DND-41 (cell line): Measurements from ENCODE around the gene CDH20.

Source experiments
- CTCF ChIP-seq: IDR thresholded peaks from 2 replicates; pipeline ENCODE4 v1.5.1; 2012; ENCODE audit warnings: borderline replicate concordance, low read length, moderate library complexity, mild to moderate bottlenecking; ENCODE audit not compliant: poor library complexity, severe bottlenecking; ENCODE audit errors: extremely low read depth
- EZH2 ChIP-seq: IDR thresholded peaks from 3 replicates; pipeline ENCODE4 v1.6.1; 2012; ENCODE audit warnings: borderline replicate concordance, low read depth, mild to moderate bottlenecking, moderate library complexity, low read length, inconsistent platforms; ENCODE audit not compliant: severe bottlenecking

DNA sequence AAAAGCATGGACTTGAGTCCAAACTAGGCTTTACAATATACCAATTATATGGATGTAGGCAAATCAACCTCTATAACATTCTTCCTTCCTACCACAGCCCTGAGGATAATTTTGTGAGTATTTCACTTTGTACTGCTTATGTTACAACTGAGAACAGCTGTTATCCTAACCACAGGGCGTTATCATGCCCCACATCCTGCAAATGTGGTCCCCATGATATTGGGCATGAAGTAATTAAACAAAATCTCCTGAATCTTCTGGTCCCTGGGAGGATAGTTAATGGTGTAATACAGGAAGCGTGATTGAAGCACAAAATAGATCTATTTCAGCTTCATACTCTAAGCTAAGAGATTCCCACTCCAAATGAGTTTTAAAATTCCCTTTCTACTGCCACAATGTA lies 223.6 kb downstream of the CDH20 start:
- TF ChIP-seq CTCF: no peak
- TF ChIP-seq EZH2: no peak
